ENCODE results near the gene HNRNPLL. TPM values are rescaled to one million over a fixed set of nuclear protein-coding genes. Genes with fewer than 3 reads are reported as not detected.

HNRNPLL gene
- total RNA-seq, 1 experiment from 2014 or later, result 43.2 TPM

DNA sequence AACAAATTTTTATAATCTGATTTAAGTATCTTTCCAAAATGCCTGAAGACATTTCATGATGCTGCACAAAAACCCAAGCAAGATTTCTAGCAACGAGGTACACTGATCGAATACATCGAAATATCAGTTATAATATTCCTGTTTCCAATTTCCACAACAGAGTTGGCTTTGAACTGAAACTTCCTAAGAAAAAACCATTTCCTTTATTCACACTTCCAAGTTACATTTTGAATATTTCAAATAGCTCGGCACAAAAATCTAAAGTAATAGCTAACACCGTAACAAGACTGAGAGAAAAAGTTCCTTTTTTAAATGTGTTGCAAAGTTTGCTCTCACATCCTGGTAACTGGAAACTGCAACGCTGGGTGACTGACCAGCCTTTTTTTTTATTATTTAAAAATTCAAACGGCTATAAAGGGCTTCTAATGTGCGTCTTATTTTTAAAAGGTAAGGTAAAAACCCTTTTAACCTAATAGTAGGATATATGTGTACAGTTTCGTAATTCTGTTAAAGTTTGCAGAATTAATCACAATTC, 1.7 kb downstream of the HNRNPLL start (continued):
- TF ChIP-seq EZH2 (IDR thresholded peaks at IDR 0.05), result no peak
- no peak for TF ChIP-seq FOSL1 (IDR thresholded peaks at IDR 0.05; ENCODE audit: low read depth)
- TF ChIP-seq, protein P1, sequence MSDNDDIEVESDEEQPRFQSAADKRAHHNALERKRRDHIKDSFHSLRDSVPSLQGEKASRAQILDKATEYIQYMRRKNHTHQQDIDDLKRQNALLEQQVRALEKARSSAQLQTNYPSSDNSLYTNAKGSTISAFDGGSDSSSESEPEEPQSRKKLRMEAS (IDR thresholded peaks at IDR 0.05), result no peak
- no peak for TF ChIP-seq ELF1 (IDR thresholded peaks at IDR 0.05; ENCODE audit: borderline replicate concordance, low read depth)

DNA sequence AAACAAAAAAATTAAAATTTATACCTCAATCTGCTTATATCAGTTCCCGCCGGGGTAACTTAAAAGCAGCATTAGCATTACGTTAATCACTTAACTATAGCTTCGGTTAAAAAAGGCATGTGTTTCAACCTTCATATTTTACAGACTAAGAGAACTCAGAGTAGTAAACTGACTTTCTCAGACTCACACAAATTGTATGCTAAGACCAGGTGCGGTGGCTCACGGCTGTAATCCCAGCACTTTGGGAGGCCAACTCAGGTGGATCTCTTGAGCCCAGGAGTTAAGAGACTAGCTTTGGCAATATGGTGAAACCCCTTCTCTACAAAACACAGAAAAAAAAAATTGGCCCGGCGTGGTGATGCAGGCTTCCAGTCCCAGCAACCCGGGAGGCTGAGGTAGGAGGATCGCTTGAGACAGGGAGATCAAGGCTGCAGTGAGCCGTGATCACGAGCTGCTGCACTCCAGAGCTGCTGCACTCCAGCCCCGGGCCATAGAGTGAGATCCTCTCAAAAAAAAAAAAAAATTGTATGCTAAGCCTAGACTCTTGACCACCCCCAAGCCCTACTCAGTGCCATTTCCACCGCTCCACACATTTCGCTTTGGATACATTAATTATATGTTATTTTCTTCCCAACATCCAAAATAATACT, 2.4 kb downstream of the HNRNPLL start:
- Histone ChIP-seq H4K20me1 (ENCODE audit: insufficient read depth) (0 out of 2 replicates have a peak, but pooled peaks cover 7% of the 10 kb centered on the region), H3K9me2 (ENCODE audit: insufficient read depth) (no peaks in the 10 kb centered on the region), H3K4me2 (ENCODE audit: low read length) (peak overlapping the region; percentile 92; the same call in 1 of the 2 replicates), H3K27ac (ENCODE audit: low read depth, low read length) (no peak overlapping the region), H3K9me3 (ENCODE audit: control insufficient read depth in 1 of 2, insufficient read depth in 1 of 2, low read depth in 1 of 2, low read length in 2 of 2) (no peaks in the 10 kb centered on the region), H3K9ac (ENCODE audit: low read length) (no peak overlapping the region), H3K79me2 (ENCODE audit: insufficient read depth, low read length) (peaks cover 59% of the 10 kb centered on the region), H3K4me1 (ENCODE audit: control insufficient read depth in 1 of 2, insufficient read depth in 2 of 2, low read length in 2 of 2) (peaks cover 23 to 28% of the 10 kb centered on the region in 2 experiments), H2AFZ (ENCODE audit: low read depth, low read length, poor library complexity, severe bottlenecking) (no peak overlapping the region), H3K4me3 (replicated peaks in 1 of 2; ENCODE audit: low read depth in 1 of 2, low read length in 2 of 2) (no peak overlapping the region), H3K36me3 (ENCODE audit: control insufficient read depth in 1 of 2, insufficient read depth in 2 of 2, low read length in 2 of 2) (no peaks in the 10 kb centered on the region), H3K27me3 (ENCODE audit: insufficient read depth, low read length) (no peaks in the 10 kb centered on the region)
- ChIA-PET RAD21 (ENCODE audit: low non-redundant PET in 1 of 2, low total read pairs in 2 of 2, uncharacterized antibody in 2 of 2, unreplicated experiment in 2 of 2) (no interaction called here), CTCF (no interaction called here), POLR2A (no interaction called here)
- TF ChIP-seq POLR2AphosphoS5 (IDR thresholded peaks at IDR 0.05; ENCODE audit: low read depth, low read length), result no peak
- TF ChIP-seq, protein P2, sequence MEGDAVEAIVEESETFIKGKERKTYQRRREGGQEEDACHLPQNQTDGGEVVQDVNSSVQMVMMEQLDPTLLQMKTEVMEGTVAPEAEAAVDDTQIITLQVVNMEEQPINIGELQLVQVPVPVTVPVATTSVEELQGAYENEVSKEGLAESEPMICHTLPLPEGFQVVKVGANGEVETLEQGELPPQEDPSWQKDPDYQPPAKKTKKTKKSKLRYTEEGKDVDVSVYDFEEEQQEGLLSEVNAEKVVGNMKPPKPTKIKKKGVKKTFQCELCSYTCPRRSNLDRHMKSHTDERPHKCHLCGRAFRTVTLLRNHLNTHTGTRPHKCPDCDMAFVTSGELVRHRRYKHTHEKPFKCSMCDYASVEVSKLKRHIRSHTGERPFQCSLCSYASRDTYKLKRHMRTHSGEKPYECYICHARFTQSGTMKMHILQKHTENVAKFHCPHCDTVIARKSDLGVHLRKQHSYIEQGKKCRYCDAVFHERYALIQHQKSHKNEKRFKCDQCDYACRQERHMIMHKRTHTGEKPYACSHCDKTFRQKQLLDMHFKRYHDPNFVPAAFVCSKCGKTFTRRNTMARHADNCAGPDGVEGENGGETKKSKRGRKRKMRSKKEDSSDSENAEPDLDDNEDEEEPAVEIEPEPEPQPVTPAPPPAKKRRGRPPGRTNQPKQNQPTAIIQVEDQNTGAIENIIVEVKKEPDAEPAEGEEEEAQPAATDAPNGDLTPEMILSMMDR (IDR thresholded peaks at IDR 0.05 in 2 of 3, conservative IDR thresholded peaks at IDR 0.05 in 1 of 3; ENCODE audit: borderline replicate concordance in 1 of 3, insufficient read depth in 1 of 3, low read depth in 2 of 3, low read length in 2 of 3), result no peak
- TF ChIP-seq EZH2 (IDR thresholded peaks at IDR 0.05), result no peak
- TF ChIP-seq YY1 (IDR thresholded peaks at IDR 0.05; ENCODE audit: extremely low read depth, insufficient replicate concordance, low read depth, low read length), result no peak
- TF ChIP-seq EGR1 (IDR thresholded peaks at IDR 0.05; ENCODE audit: low read depth), result no peak
- no peak for TF ChIP-seq SP1 (IDR thresholded peaks at IDR 0.05; ENCODE audit: low read depth)
- no peak for TF ChIP-seq ZFX (IDR thresholded peaks at IDR 0.05)
- TF ChIP-seq, protein P1 (IDR thresholded peaks at IDR 0.05), result no peak
- intact Hi-C loops (cut with micrococcal nuclease), result loop anchor here (5.0 kb wide), 1 partner anchor 127 kb away; no protein-coding TSS in a partner anchor
- DNase-seq (ENCODE audit: low read depth, low spot score), result no peak
- ATAC-seq, result no peak
- BruUV-seq (replicated peaks), result no TSS peak
